IgD-negative memory B cell (primary cell): ENCODE measurements around the gene MARK2. TPM values are rescaled to one million over a fixed set of nuclear protein-coding genes. Genes with fewer than 3 reads are reported as not detected.

Experiments used
- H3K27ac Mint-ChIP-seq, 3 donors: one replicate each; pipeline ENCODE4 v1.8.0; 2020 to 2022; ENCODE audit warnings: mild to moderate bottlenecking in 3 of 3, mixed read lengths in 3 of 3, moderate library complexity in 1 of 3
- H3K27me3 Mint-ChIP-seq: one replicate; pipeline ENCODE4 v1.8.0; 2021; ENCODE audit warnings: mixed read lengths
- H3K36me3 Mint-ChIP-seq: one replicate; pipeline ENCODE4 v1.8.0; 2020; ENCODE audit warnings: mild to moderate bottlenecking, mixed read lengths
- H3K4me1 Mint-ChIP-seq, 3 donors: one replicate each; pipeline ENCODE4 v1.8.0; 2020 to 2022; ENCODE audit warnings: mixed read lengths in 3 of 3, mild to moderate bottlenecking in 1 of 3
- H3K4me3 Mint-ChIP-seq, 4 donors: one replicate each; pipeline ENCODE4 v1.8.0; 2020 to 2022; ENCODE audit warnings: mild to moderate bottlenecking in 4 of 4, mixed read lengths in 4 of 4, moderate library complexity in 3 of 4
- H3K9me3 Mint-ChIP-seq, 3 donors: one replicate each; pipeline ENCODE4 v1.8.0; 2020 to 2021; ENCODE audit warnings: mixed read lengths in 3 of 3, mild to moderate bottlenecking in 1 of 3
- polyA plus RNA-seq: library from polyadenylated mRNA; unstranded; fragments of 300-500 nt; fragmentation: Illumina TruSeq; gene quantifications from one replicate; pipeline ENCODE4 v1.2.3, GENCODE V29; 2021

MARK2 gene
- polyA plus RNA-seq, 1 donor from 2014 or later = 50.8 TPM

DNA sequence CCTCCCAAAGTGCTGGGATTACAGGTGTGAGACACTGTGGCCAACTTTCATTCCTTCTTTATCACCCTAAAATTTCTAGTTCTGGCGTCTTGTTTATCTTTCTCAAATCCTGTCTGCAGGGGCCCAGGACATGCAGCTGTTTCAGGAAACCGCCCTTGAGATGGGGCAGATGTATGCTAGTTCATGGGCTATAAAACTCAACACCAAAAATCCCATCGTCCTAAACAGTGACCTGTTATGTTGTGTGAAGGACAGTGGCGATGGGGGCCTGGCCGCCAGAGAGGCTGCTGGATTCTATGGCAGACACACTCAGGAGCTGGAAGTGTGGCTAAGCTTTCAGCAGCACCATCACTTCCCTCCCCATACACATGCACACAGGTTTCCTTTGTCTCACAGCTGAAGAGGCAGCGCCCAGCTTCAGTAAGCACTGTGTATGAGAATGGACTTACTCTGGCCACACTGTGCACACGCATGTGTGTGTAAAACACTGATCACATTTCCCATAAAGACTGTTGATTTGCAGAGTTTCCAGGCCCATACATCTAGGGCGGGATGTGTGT, 36.7 kb downstream of the MARK2 start:
- Mint-ChIP-seq H3K27me3 (no peaks in the 10 kb centered on the region), H3K4me1 (peaks cover 21 to 31% (median 23%) of the 10 kb centered on the region in 3 donors), H3K9me3 (no peaks in the 10 kb centered on the region), H3K4me3 (no peak overlapping the region), H3K36me3 (no peaks in the 10 kb centered on the region), H3K27ac (no peak overlapping the region)

- peaks cover 17 to 30% (median 22%) of the 10 kb centered on the region in 3 donors for H3K4me1 Mint-ChIP-seq
- no peak overlapping the region for H3K4me3 Mint-ChIP-seq
- no peaks in the 10 kb centered on the region for H3K27me3 Mint-ChIP-seq
- no peaks in the 10 kb centered on the region for H3K9me3 Mint-ChIP-seq
- peak overlapping the region in 1 of 3 donors; percentile 39 for H3K27ac Mint-ChIP-seq
- peaks cover 1% of the 10 kb centered on the region for H3K36me3 Mint-ChIP-seq
Observed at GRCh38 chr11:63876616-63877015, 37.7 kb downstream of the MARK2 start.

DNA sequence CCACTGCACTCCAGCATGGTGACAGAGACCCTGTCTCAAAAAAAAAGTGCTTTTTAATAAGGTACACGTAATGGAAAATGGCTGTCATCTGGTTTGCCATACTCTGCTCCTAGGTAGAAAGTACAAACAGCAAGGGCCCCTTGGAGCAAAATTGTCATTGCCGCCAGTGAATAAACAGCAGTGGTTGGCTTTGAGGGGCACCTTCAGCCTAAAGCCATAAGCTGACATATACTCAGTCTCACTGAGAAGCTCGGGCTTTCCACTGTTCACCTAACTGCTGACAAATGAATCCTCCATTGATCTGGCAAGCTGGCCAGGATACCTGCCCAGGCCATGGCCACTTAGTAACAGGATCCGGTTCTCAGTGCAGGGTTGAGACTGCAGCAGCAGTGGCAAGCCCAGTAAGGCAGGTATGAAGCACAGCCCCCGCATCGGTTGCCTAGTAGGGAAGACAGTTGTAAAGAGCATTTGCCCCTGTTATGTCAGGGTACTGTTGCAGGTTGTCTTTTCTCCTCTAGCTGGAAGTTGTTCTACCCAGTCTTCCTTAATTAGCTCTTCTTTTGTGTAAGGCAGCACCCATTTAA, 38.8 kb downstream of the MARK2 start:
- Mint-ChIP-seq H3K9me3 (no peaks in the 10 kb centered on the region), H3K4me1 (peaks cover 15 to 31% (median 24%) of the 10 kb centered on the region in 3 donors), H3K27me3 (no peaks in the 10 kb centered on the region), H3K36me3 (peaks cover 1% of the 10 kb centered on the region), H3K27ac (peak overlapping the region in 1 of 3 donors; percentile 89), H3K4me3 (no peak overlapping the region)

DNA sequence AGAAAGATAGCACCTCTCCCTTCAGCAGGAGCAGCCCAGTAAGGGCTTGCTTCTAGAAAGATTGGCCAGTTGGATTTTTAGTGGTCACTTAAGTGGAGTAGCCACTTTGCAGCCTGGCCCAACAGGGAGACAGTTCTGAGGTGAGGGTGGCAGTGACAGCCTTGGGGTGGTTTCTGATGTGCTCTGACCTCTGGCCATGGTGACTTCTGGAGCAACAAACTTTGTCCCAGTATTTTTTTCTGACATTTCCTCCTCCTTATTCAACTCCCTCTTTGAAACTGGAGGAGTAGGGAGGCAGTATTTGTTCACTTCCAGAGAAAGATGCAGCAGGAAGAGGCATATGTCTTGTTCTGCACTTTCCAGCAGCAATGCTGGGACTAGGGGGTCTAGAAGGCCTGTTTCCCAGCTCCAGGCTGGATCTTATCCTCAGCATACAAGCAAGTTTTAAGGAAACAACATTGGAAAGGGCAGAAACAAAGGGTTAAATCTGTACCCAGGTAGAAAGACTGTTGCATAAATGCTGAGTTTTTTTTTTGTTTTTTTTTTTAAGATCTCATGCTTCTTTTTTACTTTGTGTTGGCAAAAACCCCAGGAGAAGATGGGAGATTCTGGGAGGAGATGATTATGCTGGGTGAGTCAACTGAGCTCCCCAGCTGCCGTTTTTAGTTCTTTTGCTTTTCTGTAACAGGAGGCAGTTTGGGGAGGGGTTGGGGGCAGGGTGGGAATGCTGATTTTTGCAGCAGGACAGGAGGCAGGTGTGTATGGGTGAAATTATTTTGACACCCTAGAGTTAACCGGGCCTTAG, 40.9 kb downstream of the MARK2 start:
- H3K27ac Mint-ChIP-seq = peak overlapping the region in 2 of 3 donors; percentile 59 to 64
- H3K4me3 Mint-ChIP-seq = no peak overlapping the region
- no peaks in the 10 kb centered on the region for H3K9me3 Mint-ChIP-seq
- no peaks in the 10 kb centered on the region for H3K27me3 Mint-ChIP-seq
- peaks cover 30 to 43% (median 33%) of the 10 kb centered on the region in 3 donors for H3K4me1 Mint-ChIP-seq
- peaks cover 1% of the 10 kb centered on the region for H3K36me3 Mint-ChIP-seq

- no peaks in the 10 kb centered on the region for H3K9me3 Mint-ChIP-seq
- H3K36me3 Mint-ChIP-seq = peaks cover 1% of the 10 kb centered on the region
- peak overlapping the region in 1 of 3 donors; percentile 42 for H3K27ac Mint-ChIP-seq
- H3K27me3 Mint-ChIP-seq = no peaks in the 10 kb centered on the region
- peak overlapping the region in 1 of 4 donors; percentile 20 for H3K4me3 Mint-ChIP-seq
- peaks cover 30 to 42% (median 32%) of the 10 kb centered on the region in 3 donors for H3K4me1 Mint-ChIP-seq
Observed at GRCh38 chr11:63880403-63880790, 41.5 kb downstream of the MARK2 start.

- Mint-ChIP-seq H3K27ac (peak overlapping the region in 2 of 3 donors; percentile 83 to 97), H3K27me3 (no peaks in the 10 kb centered on the region), H3K4me1 (peaks cover 34 to 49% (median 37%) of the 10 kb centered on the region in 3 donors), H3K9me3 (no peaks in the 10 kb centered on the region), H3K36me3 (peaks cover 1% of the 10 kb centered on the region), H3K4me3 (peak overlapping the region; percentile 1 to 83 (median 49))
Observed at GRCh38 chr11:63882555-63883242, 43.8 kb downstream of the MARK2 start.

- H3K9me3 Mint-ChIP-seq = no peaks in the 10 kb centered on the region
- peaks cover 1% of the 10 kb centered on the region for H3K36me3 Mint-ChIP-seq
- peaks cover 44 to 50% (median 45%) of the 10 kb centered on the region in 3 donors for H3K4me1 Mint-ChIP-seq
- H3K27ac Mint-ChIP-seq = peak overlapping the region; percentile 80 to 97 (median 83)
- no peaks in the 10 kb centered on the region for H3K27me3 Mint-ChIP-seq
- H3K4me3 Mint-ChIP-seq = peak overlapping the region in 3 of 4 donors; percentile 4 to 83 (median 63)
Observed at GRCh38 chr11:63883791-63884190, 44.9 kb downstream of the MARK2 start.

DNA sequence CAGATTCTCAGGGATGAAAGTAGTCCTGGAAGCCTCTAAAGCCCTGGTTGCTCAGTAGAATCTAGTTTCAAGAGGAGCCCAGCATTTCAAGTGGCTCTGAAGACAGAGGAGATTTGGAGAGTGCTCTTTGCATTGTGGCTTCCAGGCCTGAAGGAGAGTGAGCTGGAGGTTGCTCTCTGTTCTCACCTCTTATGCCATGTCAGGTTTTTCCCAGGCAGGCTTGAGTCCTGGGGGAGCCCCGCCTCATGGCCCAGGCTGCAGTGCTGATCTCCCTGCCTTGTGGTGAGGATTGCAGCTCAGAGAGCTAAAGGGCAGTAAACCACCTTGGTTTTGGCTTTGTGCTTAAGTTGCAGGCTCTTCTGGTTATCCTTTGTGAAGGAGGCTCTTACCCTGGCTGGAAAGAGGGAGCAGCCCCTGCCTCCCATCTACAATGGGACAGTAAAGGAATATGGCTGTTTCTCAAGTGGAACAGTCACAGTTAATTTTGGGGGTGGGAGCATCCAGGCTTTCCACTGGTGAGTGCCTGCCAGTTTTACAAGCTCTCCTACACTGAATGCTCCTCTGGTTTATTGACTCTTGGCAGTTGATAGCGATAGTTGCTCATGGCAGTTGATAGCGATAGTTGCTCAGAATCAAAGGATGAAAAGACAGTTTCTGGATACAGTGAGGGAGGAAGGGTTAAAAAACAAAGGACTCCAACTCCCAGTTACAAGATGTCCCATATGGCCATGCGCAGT, 45.5 kb downstream of the MARK2 start:
- peaks cover 47 to 52% (median 48%) of the 10 kb centered on the region in 3 donors for H3K4me1 Mint-ChIP-seq
- H3K4me3 Mint-ChIP-seq = peak overlapping the region in 2 of 4 donors; percentile 8 to 83
- no peaks in the 10 kb centered on the region for H3K27me3 Mint-ChIP-seq
- peak overlapping the region; percentile 80 to 97 (median 86) for H3K27ac Mint-ChIP-seq
- no peaks in the 10 kb centered on the region for H3K9me3 Mint-ChIP-seq
- peaks cover 1% of the 10 kb centered on the region for H3K36me3 Mint-ChIP-seq

- Mint-ChIP-seq H3K36me3 (no peaks in the 10 kb centered on the region), H3K4me3 (peak overlapping the region; percentile 82 to 96 (median 92)), H3K4me1 (peaks cover 48 to 63% (median 51%) of the 10 kb centered on the region in 3 donors), H3K27ac (peak overlapping the region; percentile 84 to 94 (median 94)), H3K9me3 (no peaks in the 10 kb centered on the region), H3K27me3 (no peaks in the 10 kb centered on the region)
Observed at GRCh38 chr11:63887386-63887999, 48.6 kb downstream of the MARK2 start.

DNA sequence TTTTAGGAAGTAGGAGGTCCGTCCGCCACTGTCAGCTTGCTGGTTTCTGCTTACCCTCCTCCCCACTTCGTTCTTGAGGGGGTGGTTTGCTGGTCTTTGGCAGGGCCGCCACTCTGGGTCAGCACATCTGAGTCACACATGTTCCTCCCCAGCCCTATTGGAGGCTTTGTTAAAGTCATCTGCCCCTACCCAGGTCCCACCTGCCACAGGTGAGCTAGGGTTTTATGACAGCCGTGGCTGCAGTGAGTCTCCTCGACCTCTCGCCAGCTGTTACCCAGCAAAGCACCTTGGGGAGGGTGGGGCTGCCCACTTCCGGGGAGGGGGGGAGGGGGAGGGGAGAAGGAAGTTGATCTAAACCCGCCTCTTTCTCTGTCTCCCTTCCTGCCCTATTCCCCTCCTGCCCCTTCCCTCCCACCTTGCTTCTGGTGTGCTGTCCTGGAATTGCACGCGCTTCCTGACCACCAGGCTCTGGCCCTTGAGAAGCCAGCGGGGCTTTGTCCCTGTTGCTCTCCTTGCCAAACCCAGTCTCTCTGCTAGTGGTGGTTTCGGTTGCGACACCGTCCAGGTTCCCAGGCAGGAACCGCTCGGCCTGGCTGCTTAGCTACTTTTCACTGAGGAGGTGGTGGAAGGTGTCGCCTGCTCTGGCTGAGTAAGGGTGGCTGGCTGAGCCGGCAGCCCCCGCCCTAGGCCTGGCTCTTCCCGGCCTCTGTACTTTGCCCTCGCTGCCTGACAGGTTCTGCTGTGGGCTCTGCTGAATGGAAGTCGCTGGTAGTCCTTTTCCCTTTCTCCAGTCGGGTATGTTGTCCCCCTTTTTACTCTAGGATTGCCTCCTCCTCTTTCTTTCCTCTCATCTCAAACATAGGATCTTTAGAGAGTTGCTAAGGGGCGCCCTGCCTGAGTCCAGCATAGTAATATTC, 49.5 kb downstream of the MARK2 start:
- H3K27ac Mint-ChIP-seq = peak overlapping the region; percentile 84 to 97 (median 94)
- H3K27me3 Mint-ChIP-seq = no peaks in the 10 kb centered on the region
- H3K36me3 Mint-ChIP-seq = no peaks in the 10 kb centered on the region
- peak overlapping the region; percentile 82 to 96 (median 92) for H3K4me3 Mint-ChIP-seq
- H3K9me3 Mint-ChIP-seq = no peaks in the 10 kb centered on the region
- H3K4me1 Mint-ChIP-seq = peaks cover 40 to 55% (median 45%) of the 10 kb centered on the region in 3 donors

- peak overlapping the region; percentile 16 to 89 (median 84) for H3K4me3 Mint-ChIP-seq
- H3K9me3 Mint-ChIP-seq = no peaks in the 10 kb centered on the region
- peak overlapping the region; percentile 59 to 84 (median 64) for H3K27ac Mint-ChIP-seq
- H3K36me3 Mint-ChIP-seq = peaks cover 2% of the 10 kb centered on the region
- peaks cover 35 to 49% (median 41%) of the 10 kb centered on the region in 3 donors for H3K4me1 Mint-ChIP-seq
- H3K27me3 Mint-ChIP-seq = no peaks in the 10 kb centered on the region
Observed at GRCh38 chr11:63889344-63889743, 50.4 kb downstream of the MARK2 start.

DNA sequence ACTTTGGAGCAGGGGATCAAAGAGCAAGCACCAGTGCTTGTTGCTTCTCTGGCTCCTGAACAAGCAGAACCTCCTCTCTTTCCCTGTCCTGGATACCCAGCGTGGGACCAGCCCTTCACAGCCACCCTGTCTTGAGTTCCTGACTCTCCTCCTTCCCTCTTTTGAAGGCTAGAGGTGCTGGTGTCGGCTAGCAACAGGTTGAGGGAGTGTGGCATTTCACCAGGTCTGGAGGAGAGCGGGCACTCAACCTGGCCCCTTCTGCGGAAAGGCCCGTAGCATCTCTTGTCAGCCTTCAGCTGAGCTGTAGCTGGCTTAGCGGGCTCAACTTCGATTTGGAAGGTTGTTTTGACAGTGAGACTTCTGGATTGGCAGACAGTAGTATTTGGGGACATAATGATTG, 51.5 kb downstream of the MARK2 start:
- Mint-ChIP-seq H3K4me3 (peak overlapping the region in 3 of 4 donors; percentile 67 to 89 (median 88)), H3K27ac (peak overlapping the region; percentile 53 to 84 (median 64)), H3K9me3 (no peaks in the 10 kb centered on the region), H3K27me3 (no peaks in the 10 kb centered on the region), H3K36me3 (peaks cover 2% of the 10 kb centered on the region), H3K4me1 (peaks cover 30 to 50% (median 42%) of the 10 kb centered on the region in 3 donors)

DNA sequence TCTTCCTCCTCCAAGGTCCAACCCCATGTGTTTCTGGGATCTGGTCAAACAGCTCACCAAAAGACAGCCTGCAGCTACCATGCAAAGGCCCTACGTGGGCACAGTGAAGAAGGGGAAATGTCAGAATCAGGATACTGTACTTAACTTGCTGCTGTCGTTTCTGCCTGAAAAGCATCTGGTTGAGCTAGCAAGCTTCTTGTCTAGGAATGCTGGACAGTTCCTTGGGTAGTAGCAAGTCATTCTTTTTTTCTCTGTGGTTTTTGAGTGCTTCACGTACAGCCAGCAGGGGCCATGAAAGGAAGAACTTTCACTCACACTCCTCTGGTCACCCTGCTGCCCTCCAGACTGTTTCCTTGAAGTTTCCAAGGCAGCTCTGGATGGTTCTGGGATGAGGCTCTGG, 53.3 kb downstream of the MARK2 start:
- H3K27me3 Mint-ChIP-seq = no peaks in the 10 kb centered on the region
- no peaks in the 10 kb centered on the region for H3K9me3 Mint-ChIP-seq
- H3K4me1 Mint-ChIP-seq = peaks cover 41 to 47% (median 47%) of the 10 kb centered on the region in 3 donors
- H3K27ac Mint-ChIP-seq = peak overlapping the region in 2 of 3 donors; percentile 45 to 71
- peaks cover 2% of the 10 kb centered on the region for H3K36me3 Mint-ChIP-seq
- no peak overlapping the region for H3K4me3 Mint-ChIP-seq
